ENCODE data around the gene INO80B.
"Not testable (repeated sequence)": the region's sequence is repeated elsewhere in the genome, so short reads cannot be mapped to it uniquely, and the experiment has no call there.

The INO80B gene

GRCh38 chr2:74450570-74451190, 4.2 kb upstream of the INO80B start:
- no peak for DNase-seq

- DNase-seq, result no peak
Observed at GRCh38 chr2:74457129-74457548, 2.3 kb downstream of the INO80B start.

GRCh38 chr2:74457549-74458131, 2.8 kb downstream of the INO80B start:
- DNase-seq, result peak; percentile 72

- peak; percentile 96 for DNase-seq
Observed at GRCh38 chr2:74458132-74458937, 3.4 kb downstream of the INO80B start, which contains the start of gene WBP1. TSS of gene WBP1 (plus strand) at chr2:74458438. CDS start at chr2:74458603, 165 bp downstream.

GRCh38 chr2:74458938-74459363, 4.1 kb downstream of the INO80B start:
- DNase-seq, result no peak

GRCh38 chr2:74459503-74460118, 4.7 kb downstream of the INO80B start:
- not testable (repeated sequence) for DNase-seq

- not testable (repeated sequence) for DNase-seq
Observed at GRCh38 chr2:74460187-74460586, 5.3 kb downstream of the INO80B start.

GRCh38 chr2:74461187-74462053, 6.5 kb downstream of the INO80B start:
- DNase-seq, result no peak

- no peak for DNase-seq
Observed at GRCh38 chr2:74462054-74462785, 7.3 kb downstream of the INO80B start.

GRCh38 chr2:74462786-74463105, 7.9 kb downstream of the INO80B start:
- DNase-seq, result no peak

GRCh38 chr2:74464406-74464805, 9.5 kb downstream of the INO80B start:
- DNase-seq, result no peak

GRCh38 chr2:74470742-74471141, 15.9 kb downstream of the INO80B start:
- DNase-seq, result not testable (repeated sequence)

GRCh38 chr2:74471332-74472065, 16.6 kb downstream of the INO80B start:
- no peak for DNase-seq

GRCh38 chr2:74472086-74472944, 17.4 kb downstream of the INO80B start, which contains the start of gene MRPL53:
TSS of gene MRPL53 (minus strand) at chr2:74472680. CDS start at chr2:74472660, 20 bp downstream.
- DNase-seq, result peak; percentile 99

- DNase-seq, result no peak
Observed at GRCh38 chr2:74472945-74473258, 18.0 kb downstream of the INO80B start.

GRCh38 chr2:74474481-74474880, 19.6 kb downstream of the INO80B start:
- DNase-seq, result no peak

GRCh38 chr2:74474899-74475298, 20.0 kb downstream of the INO80B start:
- DNase-seq, result no peak

- no peak for DNase-seq
Observed at GRCh38 chr2:74481431-74481830, 26.5 kb downstream of the INO80B start.

GRCh38 chr2:74481961-74482800, 27.3 kb downstream of the INO80B start:
- DNase-seq, result no peak
